Measurements from ENCODE around the gene PPM1A. TPM values are rescaled to one million over a fixed set of nuclear protein-coding genes. Genes with fewer than 3 reads are reported as not detected.

The PPM1A gene
- total and polyA plus RNA-seq, 9 of the 15 experiments (the other 6 are each of a cell fraction or from before 2014, with no cell fraction given), result 5.5 to 23.9 (median 15.2) TPM

- TF ChIP-seq, protein P1, sequence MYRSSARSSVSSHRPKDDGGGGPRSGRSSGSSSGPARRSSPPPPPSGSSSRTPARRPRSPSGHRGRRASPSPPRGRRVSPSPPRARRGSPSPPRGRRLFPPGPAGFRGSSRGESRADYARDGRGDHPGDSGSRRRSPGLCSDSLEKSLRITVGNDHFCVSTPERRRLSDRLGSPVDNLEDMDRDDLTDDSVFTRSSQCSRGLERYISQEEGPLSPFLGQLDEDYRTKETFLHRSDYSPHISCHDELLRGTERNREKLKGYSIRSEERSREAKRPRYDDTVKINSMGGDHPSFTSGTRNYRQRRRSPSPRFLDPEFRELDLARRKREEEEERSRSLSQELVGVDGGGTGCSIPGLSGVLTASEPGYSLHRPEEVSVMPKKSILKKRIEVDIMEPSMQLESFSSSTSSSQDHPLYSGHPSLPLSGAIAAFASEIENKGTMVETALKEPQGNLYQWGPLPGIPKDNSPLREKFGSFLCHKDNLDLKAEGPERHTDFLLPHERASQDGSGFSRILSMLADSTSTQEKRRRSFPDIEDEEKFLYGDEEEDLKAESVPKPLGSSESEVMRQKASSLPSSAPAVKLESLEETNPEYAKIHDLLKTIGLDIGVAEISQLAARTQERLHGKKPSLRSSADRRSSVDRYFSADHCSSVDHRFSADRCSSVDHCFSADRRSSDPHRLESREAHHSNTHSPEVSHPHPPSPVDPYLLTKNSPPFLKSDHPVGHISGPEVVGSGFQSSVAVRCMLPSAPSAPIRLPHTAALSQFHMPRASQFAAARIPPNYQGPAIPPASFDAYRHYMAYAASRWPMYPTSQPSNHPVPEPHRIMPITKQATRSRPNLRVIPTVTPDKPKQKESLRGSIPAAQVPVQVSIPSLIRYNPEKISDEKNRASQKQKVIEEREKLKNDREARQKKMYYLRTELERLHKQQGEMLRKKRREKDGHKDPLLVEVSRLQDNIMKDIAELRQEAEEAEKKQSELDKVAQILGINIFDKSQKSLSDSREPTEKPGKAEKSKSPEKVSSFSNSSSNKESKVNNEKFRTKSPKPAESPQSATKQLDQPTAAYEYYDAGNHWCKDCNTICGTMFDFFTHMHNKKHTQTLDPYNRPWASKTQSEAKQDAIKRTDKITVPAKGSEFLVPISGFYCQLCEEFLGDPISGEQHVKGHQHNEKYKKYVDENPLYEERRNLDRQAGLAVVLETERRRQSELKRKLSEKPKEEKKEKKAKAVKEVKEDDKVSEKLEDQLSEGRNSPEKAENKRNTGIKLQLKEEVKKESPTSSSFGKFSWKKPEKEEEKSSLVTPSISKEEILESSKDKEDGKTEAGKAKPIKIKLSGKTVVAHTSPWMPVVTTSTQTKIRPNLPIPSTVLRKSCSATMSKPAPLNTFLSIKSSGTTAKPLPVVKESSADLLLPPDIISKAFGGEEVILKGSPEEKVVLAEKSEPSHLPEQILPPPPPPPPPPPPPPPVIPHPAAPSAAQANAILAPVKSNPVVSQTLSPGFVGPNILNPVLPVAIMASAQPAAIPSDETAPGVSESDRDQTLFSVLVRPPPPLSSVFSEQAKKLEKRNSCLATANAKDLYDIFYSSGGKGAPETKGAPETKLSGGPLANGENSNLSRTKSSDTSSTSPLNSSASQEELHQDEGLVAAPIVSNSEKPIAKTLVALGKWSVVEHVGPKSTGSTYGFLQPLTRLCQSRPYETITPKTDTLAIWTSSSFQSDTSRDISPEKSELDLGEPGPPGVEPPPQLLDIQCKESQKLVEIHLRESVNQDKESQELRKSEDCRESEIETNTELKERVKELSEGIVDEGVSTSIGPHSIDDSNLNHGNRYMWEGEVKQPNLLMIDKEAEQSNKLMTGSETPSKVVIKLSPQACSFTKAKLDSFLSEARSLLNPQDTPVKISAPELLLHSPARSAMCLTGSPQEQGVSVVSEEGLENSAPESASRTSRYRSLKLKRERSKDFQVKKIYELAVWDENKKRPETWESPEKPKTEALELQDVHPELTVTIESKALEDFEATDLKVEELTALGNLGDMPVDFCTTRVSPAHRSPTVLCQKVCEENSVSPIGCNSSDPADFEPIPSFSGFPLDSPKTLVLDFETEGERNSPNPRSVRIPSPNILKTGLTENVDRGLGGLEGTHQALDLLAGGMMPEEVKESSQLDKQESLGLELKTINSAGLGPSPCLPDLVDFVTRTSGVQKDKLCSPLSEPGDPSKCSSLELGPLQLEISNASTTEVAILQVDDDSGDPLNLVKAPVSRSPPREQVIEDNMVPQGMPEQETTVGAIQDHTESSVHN (IDR thresholded peaks at IDR 0.05; ENCODE audit: borderline replicate concordance in 1 of 2, low read depth in 1 of 2), result no peak
- no peak for TF ChIP-seq NR3C1 (CRISPR knock-in tag; IDR thresholded peaks at IDR 0.05)
- TF ChIP-seq KDM1A (IDR thresholded peaks at IDR 0.05), result no peak
- TF ChIP-seq ZNF3 (CRISPR knock-in tag; IDR thresholded peaks at IDR 0.05), result no peak
- no peak for TF ChIP-seq ILK (tag; IDR thresholded peaks at IDR 0.05; ENCODE audit: borderline replicate concordance, low read depth)
- no peak for TF ChIP-seq POLR2AphosphoS2 (IDR thresholded peaks at IDR 0.05; ENCODE audit: low read length)
Measured at GRCh38 chr14:60331201-60332045, 82.4 kb downstream of the PPM1A start (continued).

Measured in K562 (cell line).